Activated CD4-positive, CD25-positive, alpha-beta regulatory T cell (primary cell): Measurements from ENCODE around the gene SLC26A3.
"Not testable (repeated sequence)": the region's sequence is repeated elsewhere in the genome, so short reads cannot be mapped to it uniquely, and the experiment has no call there.

Experiments
- DNase-seq, 4 experiments: peaks; one replicate each; lab custom pipeline; 2025; lab: John Stamatoyannopoulos, UW

The SLC26A3 gene

DNA sequence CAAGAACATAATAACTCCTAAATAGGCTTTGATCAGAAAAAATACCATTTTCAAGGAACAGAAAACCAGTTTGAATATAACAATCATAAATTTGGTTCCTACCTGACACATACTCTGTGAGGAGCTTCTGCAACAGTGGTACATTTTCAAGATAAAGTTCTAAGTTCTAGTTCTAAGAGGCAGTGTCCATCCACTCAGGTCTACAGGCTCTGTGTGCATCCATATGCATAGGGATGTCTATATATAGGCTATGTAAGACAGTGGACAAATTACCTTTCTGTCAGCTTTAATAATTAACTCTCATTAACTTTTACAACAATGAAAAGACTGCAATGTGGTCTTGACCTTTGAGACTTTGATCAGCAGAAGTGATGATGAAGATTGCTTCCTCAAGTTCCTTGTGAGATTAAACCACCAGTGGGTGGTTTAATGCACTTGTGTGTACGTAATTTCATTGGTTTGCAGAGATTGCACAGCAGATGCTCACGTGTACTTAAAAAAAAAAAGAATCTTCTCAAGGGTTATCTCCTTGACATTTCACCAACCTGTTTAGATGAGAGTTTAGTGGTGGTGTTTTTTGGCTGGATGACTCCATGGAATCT, at the start of gene SLC26A3:
TSS of gene SLC26A3 (minus strand) at position 215 of the 602 bp plus-strand sequence. CDS start 8,714 bp downstream, outside the sequence.
- DNase-seq: no peak

DNA sequence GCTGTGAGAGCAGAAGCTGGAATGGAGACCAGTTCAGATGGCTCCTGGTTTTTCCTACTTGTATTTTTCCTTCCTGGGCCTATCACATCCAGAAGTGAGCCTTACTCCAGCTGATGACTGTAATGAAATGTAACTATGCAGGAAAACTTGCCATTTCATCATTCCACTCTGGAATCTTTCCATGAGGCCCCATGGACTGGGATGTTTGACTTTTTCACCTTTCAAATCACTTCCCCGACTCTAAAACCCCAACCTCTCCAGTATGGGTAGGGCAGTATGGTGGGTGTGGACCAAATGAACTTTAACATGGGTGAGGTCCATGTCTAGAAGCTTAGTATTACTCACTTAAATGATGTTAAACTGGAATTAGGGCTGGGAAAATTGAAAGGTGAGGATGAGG, 47.6 kb upstream of the SLC26A3 start:
- DNase-seq: no peak

DNA sequence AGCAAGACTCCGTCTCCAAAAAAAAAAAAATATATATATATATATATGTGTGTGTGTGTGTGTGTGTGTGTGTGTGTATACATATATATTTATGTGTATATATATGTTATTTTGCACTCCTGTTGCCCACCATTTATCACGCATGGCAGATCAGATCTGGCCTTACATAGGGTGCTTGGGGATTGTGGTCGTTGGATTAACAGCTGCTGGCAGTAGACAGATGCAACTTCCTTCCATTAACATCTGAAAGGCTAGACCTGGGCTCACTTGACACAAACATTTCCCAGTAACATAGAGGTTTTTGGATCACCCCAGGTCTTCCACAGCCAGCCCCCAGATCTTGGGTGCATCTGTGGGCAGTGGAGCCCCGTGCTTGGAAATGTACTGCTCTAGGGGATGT, 47.2 kb upstream of the SLC26A3 start:
- DNase-seq: no peak

GRCh38 chr7:107848211-107848610, 45.2 kb upstream of the SLC26A3 start:
- DNase-seq: not testable (repeated sequence)

- not testable (repeated sequence) for DNase-seq
Observed at GRCh38 chr7:107847836-107848175, 44.8 kb upstream of the SLC26A3 start.

GRCh38 chr7:107847168-107847835, 44.3 kb upstream of the SLC26A3 start:
- DNase-seq: no peak

- DNase-seq: no peak
Observed at GRCh38 chr7:107846324-107846723, 43.3 kb upstream of the SLC26A3 start.

GRCh38 chr7:107843184-107843583, 40.2 kb upstream of the SLC26A3 start:
- DNase-seq: no peak

- no peak for DNase-seq
Observed at GRCh38 chr7:107842213-107842612, 39.2 kb upstream of the SLC26A3 start.

DNA sequence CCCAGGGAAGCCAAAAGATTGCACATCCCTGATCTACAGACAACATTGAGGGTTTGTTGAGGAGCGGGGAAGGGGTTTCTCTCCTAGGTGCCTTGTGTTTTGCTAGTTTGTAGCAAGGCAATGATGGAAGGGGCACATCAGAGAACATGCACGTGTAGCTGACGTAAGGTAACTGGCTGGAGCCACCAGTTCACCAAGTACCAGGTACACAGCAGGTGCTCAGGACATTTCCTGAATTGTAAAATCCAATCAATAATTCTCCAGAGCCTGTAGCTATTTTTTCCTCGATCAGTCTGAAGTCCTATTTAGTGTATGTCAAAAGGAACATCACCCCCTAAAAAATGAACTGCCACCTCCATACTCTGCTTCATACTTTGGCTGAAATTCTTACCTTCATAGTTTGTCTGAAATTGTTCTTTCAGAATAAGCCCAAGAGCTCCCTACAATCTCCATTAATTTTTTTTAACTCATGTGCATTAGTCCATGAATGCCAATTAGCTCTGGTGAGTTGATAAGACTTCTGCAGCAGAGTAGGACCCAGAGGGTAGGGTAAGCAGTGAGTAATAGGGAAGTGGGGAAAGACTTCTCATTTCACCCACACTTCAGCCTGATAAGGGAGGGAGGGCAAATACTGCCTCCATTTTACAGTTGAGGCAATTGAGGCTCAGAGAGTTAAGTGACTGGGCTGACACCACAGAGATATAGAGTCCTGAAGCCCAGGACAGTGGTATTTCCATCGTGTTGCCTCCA, 36.0 kb upstream of the SLC26A3 start:
- no peak for DNase-seq

DNA sequence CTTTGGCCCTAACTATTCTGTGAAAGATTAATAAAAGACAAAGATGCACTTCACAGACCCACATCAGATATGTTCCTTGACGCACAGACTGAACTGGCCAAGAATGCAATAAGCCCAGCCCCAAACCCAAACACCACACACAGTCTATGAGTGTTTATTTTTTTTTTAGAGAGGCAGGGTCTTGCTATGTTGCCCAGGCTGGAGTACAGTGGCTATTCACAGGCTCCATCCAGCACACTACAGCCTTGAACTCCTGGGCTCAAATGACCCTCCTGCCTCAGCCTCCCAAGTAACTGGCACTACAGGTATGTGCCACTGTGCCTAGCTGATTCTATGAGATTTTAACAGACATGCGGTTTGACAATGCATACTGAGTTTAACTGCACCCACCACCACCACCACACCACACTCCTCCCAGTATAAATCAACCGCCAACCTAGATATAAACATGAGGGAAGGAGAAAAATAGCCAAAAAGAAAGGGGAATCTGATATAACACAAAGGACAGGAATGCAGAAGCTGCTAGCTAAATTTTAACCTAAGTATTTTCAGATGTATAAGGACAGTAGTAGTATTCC, 35.1 kb upstream of the SLC26A3 start:
- DNase-seq: no peak

DNA sequence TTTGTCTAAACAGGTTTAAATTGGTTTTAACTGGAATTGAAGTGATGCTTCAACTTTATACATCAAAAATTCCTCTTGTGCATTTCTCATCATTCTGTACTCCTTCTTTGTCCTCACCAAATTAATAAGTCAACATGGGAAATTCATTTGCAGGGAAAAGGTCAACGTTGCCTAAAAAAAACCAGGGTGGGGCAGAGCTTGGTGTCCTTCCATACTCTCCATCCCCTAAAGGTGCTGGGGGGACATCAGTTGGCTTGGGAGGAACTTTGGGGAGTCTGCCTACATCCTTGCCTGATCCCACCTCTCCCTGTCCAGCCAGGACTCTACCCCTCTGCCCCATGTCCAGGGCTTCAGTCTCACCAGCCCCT, 34.1 kb upstream of the SLC26A3 start:
- no peak for DNase-seq

DNA sequence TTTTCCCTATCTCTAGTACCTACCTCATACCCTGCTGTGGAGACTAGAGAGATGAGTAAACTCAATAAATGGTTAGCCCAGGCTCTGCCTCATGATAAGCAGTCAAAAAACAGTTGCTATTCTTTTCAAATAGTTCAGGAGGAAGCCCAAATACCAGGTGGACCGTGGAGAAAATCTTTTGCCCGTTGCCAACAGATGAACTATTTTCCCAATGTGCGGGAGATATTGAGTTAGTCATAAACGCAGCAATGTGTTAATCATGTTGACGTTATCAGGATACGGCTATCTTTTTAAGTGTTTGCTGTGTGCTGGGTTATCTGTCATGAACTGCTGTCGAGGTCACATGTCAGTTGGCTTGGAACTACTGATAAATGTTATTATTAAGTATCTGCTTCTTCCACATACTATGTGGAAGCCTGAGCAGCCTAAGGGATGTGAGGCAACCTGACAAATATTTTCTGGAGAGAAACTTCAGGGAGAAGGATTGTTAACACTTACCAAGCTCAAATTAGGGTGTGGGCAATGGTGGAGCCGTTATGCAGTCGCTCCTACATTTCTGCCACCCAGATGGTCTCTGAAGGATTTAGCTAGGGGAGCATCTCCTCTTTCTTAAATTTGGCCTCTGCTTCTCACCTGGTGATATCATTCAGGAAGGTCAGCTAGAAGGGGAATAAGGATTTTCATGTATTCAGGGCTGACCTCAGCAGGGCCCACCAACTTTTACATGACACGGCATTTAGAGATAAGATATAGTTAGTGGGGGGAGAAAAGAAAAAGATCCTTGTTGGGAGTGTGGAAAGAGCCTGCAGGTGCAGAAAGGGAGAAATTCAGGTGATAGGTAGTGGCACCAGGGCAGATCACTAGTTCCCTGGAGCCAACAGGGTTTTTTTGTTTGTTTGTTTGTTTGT, 33.5 kb upstream of the SLC26A3 start:
- no peak for DNase-seq

DNA sequence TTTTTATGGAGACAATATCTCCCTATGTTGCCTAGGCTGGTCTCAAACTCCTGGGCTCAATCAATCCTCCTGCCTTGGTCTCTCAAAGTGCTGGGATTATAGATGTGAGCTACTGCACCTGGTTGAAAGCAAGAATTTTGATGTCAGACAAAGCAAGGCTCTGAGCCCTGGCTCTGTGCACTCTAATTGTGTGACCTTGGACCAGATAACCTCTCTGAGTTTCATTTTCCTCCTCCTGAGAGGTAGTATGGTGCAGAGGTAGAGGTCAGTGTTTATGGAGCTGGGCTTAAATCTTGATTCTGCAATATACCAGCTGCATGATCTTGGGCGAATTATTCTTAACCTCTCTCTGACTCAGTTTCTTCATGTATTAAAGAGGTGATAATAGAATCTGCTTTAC, 31.4 kb upstream of the SLC26A3 start:
- DNase-seq: no peak

- no peak for DNase-seq
Observed at GRCh38 chr7:107833684-107834106, 30.7 kb upstream of the SLC26A3 start.

GRCh38 chr7:107830420-107830819, 27.4 kb upstream of the SLC26A3 start:
- no peak for DNase-seq

- no peak for DNase-seq
Observed at GRCh38 chr7:107828540-107828939, 25.5 kb upstream of the SLC26A3 start.

GRCh38 chr7:107827501-107827900, 24.5 kb upstream of the SLC26A3 start:
- DNase-seq: no peak

DNA sequence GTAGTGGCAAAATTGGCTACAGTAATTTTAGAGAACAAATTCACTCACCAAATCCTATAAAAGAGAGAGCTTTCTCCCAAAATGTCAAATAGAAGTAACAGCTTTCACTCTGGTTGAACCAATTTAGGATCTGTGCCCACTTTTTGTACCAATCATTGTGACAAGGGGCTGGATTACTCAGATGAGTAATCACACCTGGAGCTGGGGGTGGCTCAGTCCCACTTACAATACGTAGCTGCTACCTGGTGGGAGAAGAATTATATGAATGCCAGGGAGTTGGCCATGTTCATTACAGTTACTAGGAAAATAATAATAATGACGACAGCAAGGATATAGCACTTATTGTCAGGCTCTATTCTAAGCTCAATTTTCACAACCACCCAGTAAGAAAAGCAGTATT, 23.4 kb upstream of the SLC26A3 start:
- no peak for DNase-seq

- no peak for DNase-seq
Observed at GRCh38 chr7:107824858-107825257, 21.8 kb upstream of the SLC26A3 start.

DNA sequence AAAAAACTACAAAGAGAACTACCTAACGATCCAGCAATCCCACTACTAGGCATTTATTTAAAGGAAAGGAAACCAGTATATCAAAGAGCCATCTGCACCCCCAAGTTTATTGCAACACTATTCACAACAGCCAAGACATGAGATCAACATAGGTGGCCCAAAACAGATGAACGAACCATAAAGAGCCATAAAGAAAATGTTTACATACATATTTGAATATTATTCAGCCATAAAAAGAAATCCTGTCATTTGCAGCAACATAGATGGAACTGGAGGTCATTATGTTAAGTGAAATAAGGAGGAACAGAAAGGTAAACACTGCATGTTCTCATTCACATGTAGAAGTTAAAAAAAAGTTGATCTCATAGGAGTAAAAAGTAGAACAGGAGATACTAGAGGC, 15.6 kb upstream of the SLC26A3 start:
- no peak for DNase-seq

- DNase-seq: no peak
Observed at GRCh38 chr7:107816011-107816566, 13.1 kb upstream of the SLC26A3 start.
